ENCODE measurements around the gene MYOM1.

GRCh38 chr18:3212657-3213056 lies 7.1 kb downstream of the MYOM1 start:
- TF ChIP-seq CTCF (IDR thresholded peaks at IDR 0.05; ENCODE audit: low read length) (no peak), EZH2phosphoT487 (IDR thresholded peaks at IDR 0.05; ENCODE audit: low read length) (no peak)

All from MM.1S (cell line).